PC-3 (cell line): ENCODE data around the gene EVPL.

ENCODE experiments used
- EZH2 ChIP-seq: fragments of 300-600 bp; sonication (generic); IDR thresholded peaks from one replicate; pipeline ENCODE4 v1.6.1; 2017; ENCODE audit warnings: antibody characterized with exemption, mild to moderate bottlenecking, low read length; ENCODE audit not compliant: unreplicated experiment
- EZH2phosphoT487 ChIP-seq: fragments of 300-600 bp; sonication (generic); IDR thresholded peaks from 2 replicates; pipeline ENCODE4 v1.6.1; 2018; ENCODE audit warnings: mild to moderate bottlenecking, antibody characterized with exemption, low read length, borderline replicate concordance
- TF ChIP-seq, protein P1 (sequence below): fragments of 300-600 bp; sonication (generic); conservative IDR thresholded peaks from 2 replicates; pipeline ENCODE4 v1.5.1; 2017; ENCODE audit warnings: antibody characterized with exemption, low read depth, mild to moderate bottlenecking, low read length

DNA sequence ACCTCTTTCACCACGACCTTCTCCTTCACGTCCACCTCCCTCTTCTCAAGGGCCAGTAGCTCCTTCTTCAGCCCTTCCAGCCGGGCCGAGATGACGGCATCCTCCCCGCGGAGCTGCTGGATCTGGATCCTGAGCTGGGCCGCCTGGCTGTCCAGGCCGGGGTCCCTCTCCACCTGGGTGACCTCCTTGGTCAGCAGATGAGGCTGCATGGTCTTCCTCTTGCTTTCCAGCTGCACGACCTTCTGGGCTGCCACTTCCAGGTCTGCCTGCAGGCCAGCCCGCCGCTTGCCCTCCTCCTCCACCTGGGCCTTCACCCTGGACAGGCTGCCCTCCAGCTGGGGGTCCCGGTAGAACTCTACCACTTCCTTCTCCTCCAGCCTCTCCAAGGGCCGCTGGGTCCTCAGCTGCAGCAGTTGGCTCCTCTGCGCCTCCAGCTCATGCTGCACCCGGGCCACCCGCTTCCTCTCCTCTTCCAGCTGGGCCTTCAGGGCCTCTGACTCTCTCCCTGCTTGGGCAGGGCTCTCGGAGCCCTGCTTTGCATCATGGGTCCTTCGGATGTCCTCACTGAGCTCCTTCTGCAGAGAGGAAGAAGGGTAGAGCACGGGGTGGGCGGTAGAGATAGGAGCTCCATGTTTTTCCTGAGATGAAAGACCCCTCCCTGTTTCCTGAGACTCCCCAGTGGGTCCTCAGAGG, 17.0 kb downstream of the EVPL start:
- TF ChIP-seq, protein P1, sequence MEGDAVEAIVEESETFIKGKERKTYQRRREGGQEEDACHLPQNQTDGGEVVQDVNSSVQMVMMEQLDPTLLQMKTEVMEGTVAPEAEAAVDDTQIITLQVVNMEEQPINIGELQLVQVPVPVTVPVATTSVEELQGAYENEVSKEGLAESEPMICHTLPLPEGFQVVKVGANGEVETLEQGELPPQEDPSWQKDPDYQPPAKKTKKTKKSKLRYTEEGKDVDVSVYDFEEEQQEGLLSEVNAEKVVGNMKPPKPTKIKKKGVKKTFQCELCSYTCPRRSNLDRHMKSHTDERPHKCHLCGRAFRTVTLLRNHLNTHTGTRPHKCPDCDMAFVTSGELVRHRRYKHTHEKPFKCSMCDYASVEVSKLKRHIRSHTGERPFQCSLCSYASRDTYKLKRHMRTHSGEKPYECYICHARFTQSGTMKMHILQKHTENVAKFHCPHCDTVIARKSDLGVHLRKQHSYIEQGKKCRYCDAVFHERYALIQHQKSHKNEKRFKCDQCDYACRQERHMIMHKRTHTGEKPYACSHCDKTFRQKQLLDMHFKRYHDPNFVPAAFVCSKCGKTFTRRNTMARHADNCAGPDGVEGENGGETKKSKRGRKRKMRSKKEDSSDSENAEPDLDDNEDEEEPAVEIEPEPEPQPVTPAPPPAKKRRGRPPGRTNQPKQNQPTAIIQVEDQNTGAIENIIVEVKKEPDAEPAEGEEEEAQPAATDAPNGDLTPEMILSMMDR: no peak
- TF ChIP-seq EZH2 (no peak), EZH2phosphoT487 (no peak)
